Right atrium auricular region (tissue), 2 donors: ENCODE measurements around the gene KRT85. TPM values are rescaled to one million over a fixed set of nuclear protein-coding genes. Genes with fewer than 3 reads are reported as not detected.

Experiments
- DNase-seq: peaks from one replicate; pipeline ENCODE4 v3.0.0-alpha.2; 2019; ENCODE audit warnings: low spot score
- H3K27ac ChIP-seq, 2 donors: fragments of 200-600 bp; sonication (generic); 1 replicate in 1 of 2; 2 replicates in 1 of 2; pipeline ENCODE4 v1.5.1; 2016 to 2019
- H3K27me3 ChIP-seq, 2 donors: fragments of 200-600 bp; sonication (generic); one replicate each; pipeline versions ENCODE4 v1.5.1 to v1.6.0; 2017 to 2019
- H3K36me3 ChIP-seq: fragments of 200-600 bp; sonication (generic); one replicate; pipeline ENCODE4 v1.5.1; 2016
- H3K4me1 ChIP-seq, 2 donors: fragments of 200-600 bp; sonication (generic); one replicate each; pipeline versions ENCODE4 v1.5.1 to v1.6.0; 2017 to 2019
- H3K4me3 ChIP-seq, 2 donors: fragments of 200-600 bp; sonication (generic); 1 replicate in 1 of 2; 2 replicates in 1 of 2; pipeline ENCODE4 v1.5.1; 2017 to 2019; ENCODE audit warnings: mild to moderate bottlenecking in 1 of 2, moderate library complexity in 1 of 2
- H3K9me3 ChIP-seq, 2 donors: fragments of 200-600 bp; sonication (generic); one replicate each; pipeline ENCODE4 v1.5.1; 2019
- CTCF ChIP-seq, 2 donors: fragments of 200-600 bp; sonication (generic); IDR thresholded peaks; one replicate each; pipeline ENCODE4 v1.5.1; 2019; ENCODE audit warnings: antibody characterized with exemption in 2 of 2
- total RNA-seq, 2 donors: library from RNA; depleted of rRNA; stranded (reverse); fragments of >200 nt; gene quantifications; one replicate each; pipeline ENCODE4 v1.1.0, GENCODE V29; 2016

Gene KRT85
- total RNA-seq, result not detected

DNA sequence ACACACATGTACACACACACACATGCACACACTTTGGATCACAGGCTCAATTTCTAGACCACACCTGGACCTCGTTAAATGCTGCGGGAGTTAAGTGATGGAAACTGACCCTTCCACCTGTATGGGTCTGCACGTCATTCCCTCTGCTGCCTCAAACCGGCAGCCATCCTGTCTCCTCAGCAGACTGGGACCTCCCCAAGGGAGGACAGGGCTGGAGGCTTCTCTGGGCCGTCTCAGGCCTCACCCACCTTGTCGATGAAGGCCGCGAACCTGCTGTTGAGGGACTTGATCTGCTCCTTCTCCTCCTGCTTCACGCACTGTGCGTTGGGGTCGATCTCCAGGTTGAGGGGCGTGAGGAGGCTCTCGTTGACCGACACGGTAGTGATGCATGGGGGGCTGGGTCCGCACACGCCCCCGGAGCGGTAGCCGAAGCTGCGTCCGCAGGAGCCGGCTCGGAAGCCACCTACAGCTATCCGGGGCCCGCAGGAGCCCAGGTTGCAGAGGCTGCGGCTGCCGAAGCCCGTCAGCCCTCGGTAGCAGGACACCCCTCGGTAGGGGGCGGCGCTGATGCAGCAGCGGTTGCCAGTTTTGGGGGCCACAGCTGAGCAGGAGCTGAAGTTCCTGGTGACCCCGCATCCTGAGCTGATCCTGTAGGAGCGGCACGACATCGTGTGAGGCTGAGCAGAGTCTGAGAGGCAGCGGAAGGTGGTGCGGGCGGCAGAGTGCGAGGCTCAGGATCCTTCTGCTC, at the start of gene KRT85:
TSS of gene KRT85 (minus strand) at position 744 of the 748 bp plus-strand sequence. CDS start at position 668, 76 bp downstream.
- DNase-seq, result no peak
- no peaks in the 10 kb centered on the region for H3K27me3 ChIP-seq
- no peak within 1 kb of the TSS for H3K27ac ChIP-seq
- H3K9me3 ChIP-seq, result no peaks in the 10 kb centered on the region
- TF ChIP-seq CTCF (IDR thresholded peaks at IDR 0.05), result no peak
- no peaks in the 10 kb centered on the region for H3K4me1 ChIP-seq
- no peaks in the 10 kb centered on the region for H3K36me3 ChIP-seq
- H3K4me3 ChIP-seq, result no peak within 1 kb of the TSS

- H3K9me3 ChIP-seq, result no peaks in the 10 kb centered on the region
- H3K27me3 ChIP-seq, result no peaks in the 10 kb centered on the region
- no peak overlapping the region for H3K4me3 ChIP-seq
- DNase-seq, result peak; percentile 67
- peak overlapping the region; percentile 58 to 80 for H3K27ac ChIP-seq
- no peaks in the 10 kb centered on the region for H3K36me3 ChIP-seq
- peaks cover 0 to 8% of the 10 kb centered on the region in 2 donors for H3K4me1 ChIP-seq
- TF ChIP-seq CTCF (IDR thresholded peaks at IDR 0.05), result no peak
These were observed 49.5 kb upstream of the KRT85 start for GRCh38 chr12:52416795-52417194.

DNA sequence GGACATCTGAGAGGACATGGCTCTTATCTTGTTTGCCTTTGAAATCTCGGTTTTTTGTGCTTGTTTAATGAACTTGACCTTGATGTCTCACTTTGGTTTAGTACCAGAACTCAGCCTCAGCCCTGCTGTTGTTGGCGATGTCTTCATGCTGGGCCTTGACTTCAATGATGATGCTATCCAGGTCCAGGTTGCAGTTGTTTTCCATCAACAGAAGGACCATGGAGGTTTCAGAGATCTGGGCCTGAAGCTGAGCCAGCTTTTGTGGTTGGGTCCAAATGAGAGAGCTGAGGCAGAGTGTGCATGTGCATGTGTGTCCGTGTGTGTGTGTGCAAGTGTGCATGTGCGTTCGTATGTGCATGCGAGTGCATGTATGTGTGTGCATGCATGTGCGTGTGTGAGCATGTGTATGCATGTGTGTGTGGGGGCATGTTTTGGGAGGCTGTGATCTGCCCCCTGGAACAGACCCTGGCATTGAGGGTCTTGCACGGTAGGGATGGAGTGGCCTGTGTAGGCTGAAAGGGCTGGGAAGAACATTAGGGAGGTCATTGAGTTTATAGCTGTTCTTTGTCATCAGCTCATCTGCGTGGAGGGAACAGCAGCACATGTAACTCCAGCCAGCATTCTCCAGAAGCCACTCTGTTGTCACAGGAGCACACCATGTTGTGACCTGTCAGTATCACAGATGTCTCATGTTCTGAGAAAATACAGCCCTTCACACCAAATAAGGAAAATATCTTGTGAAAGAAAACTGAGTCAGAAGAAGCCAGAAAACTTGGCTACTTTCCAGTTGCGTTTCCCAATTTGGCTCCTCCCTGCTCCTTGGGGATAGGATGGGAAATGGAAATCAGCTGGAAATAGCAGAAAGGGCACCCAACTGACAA, 48.8 kb upstream of the KRT85 start:
- H3K4me3 ChIP-seq, result no peak overlapping the region
- H3K4me1 ChIP-seq, result peaks cover 0 to 8% of the 10 kb centered on the region in 2 donors
- no peaks in the 10 kb centered on the region for H3K27me3 ChIP-seq
- DNase-seq, result peak; percentile 86
- TF ChIP-seq CTCF (IDR thresholded peaks at IDR 0.05), result no peak
- peak overlapping the region in 1 of 2 donors; percentile 80 for H3K27ac ChIP-seq
- H3K9me3 ChIP-seq, result no peaks in the 10 kb centered on the region
- H3K36me3 ChIP-seq, result no peaks in the 10 kb centered on the region

DNA sequence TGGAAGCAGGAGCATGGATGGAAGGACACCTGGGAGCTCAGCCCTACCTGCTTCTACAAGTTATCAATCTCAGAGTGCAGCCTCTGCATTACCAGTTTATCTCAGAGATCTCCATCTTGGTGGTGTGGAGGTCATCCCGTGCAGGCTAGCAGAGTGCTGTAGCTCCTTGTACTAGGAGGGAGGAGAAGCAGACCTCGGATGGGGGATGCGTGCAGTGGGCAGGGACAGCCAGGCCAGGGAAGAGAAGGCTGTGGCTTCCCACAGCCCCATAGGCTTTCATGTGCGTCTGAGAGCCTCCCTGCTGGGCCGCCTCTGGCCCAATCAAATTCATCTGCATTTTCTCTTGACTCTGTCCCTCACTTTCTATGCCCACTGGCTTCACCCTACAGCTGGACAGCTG, 47.7 kb upstream of the KRT85 start:
- peaks cover 0 to 8% of the 10 kb centered on the region in 2 donors for H3K4me1 ChIP-seq
- H3K27ac ChIP-seq, result no peak overlapping the region
- no peaks in the 10 kb centered on the region for H3K36me3 ChIP-seq
- no peak for DNase-seq
- H3K4me3 ChIP-seq, result no peak overlapping the region
- H3K27me3 ChIP-seq, result no peaks in the 10 kb centered on the region
- no peaks in the 10 kb centered on the region for H3K9me3 ChIP-seq
- TF ChIP-seq CTCF (IDR thresholded peaks at IDR 0.05), result no peak

DNA sequence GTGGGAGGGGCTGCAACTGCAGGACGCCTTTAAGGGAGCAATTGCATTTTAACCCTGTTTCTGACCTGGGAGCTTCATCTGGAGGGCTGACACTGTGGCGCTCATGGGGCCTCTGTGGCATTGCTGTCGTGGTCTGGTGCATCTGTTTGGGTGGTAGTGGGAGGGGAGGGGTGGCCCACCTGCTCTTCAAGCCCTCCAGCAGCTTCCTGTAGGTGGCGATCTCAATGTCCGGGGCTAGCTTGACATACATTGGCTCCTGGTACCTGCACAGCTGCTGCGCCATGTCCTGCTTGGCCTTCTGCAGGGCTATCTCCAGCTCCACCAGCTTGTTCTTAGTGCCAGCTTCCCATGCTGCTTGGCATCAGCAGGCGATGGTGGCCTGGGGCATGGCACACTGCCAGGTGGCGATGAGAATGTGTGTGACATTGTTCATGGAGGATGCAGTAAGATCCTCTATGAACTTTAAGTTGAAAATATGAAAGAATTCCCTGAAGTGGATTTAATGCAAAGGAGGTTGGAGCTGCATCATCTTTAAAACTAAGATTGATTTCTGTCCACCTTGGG, 46.6 kb upstream of the KRT85 start:
- no peak for TF ChIP-seq CTCF (IDR thresholded peaks at IDR 0.05)
- no peaks in the 10 kb centered on the region for H3K36me3 ChIP-seq
- H3K4me3 ChIP-seq, result no peak overlapping the region
- H3K9me3 ChIP-seq, result no peaks in the 10 kb centered on the region
- no peak for DNase-seq
- H3K4me1 ChIP-seq, result peaks cover 0 to 8% of the 10 kb centered on the region in 2 donors
- H3K27me3 ChIP-seq, result no peaks in the 10 kb centered on the region
- no peak overlapping the region for H3K27ac ChIP-seq
